HG03460 (cell line): Measurements from ENCODE around the gene CYYR1.

ENCODE experiments used
- ATAC-seq: cut with Tn5 transposase; IDR thresholded peaks from one replicate; pipeline ENCODE4 v1.9.1; 2021; ENCODE audit not compliant: unreplicated experiment

Gene CYYR1

GRCh38 chr21:26554365-26554764, 18.7 kb downstream of the CYYR1 start:
- ATAC-seq: no peak

- ATAC-seq: no peak
Observed at GRCh38 chr21:26553898-26554297, 19.2 kb downstream of the CYYR1 start.

GRCh38 chr21:26550326-26550725, 22.8 kb downstream of the CYYR1 start:
- ATAC-seq: no peak

GRCh38 chr21:26546446-26547097, 26.5 kb downstream of the CYYR1 start:
- ATAC-seq: no peak

- no peak for ATAC-seq
Observed at GRCh38 chr21:26544201-26544775, 28.8 kb downstream of the CYYR1 start.

DNA sequence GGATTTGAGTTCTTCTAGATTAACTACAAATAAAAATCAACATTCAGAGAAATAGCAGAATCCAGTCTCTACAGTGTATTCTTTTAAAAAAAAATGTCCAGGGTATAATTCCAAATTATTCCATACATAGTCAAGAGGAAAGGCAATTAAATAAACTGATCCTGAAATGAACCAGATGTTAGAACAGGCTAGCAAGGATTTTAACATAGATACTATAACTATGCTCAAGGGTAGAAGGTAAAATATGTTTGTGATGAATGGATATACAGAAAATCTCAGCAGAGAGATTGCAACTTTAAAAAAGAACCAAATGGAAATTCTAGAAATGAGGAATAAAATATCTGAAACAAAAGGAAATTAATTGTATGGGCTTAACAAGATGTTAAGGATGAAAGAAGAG, 32.4 kb downstream of the CYYR1 start:
- no peak for ATAC-seq

- no peak for ATAC-seq
Observed at GRCh38 chr21:26539566-26539965, 33.5 kb downstream of the CYYR1 start.

DNA sequence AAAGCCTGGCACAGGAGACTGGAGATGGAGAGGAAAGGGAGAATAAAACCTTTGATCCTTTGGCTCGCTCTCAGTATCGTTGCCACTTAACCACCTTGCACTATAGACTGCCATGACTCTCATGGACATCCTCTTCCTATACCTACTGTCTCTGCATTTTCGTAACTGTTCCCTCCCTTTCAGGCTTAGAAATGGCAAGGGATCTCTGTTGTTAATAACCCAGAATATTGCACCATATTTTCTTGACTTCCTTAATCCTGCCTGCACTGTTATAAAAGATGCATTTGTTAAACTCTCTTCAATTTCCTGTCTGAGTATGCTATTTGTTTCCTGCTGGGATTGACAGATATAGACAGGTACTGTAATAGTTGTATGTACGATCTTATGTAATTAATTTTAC, 38.6 kb downstream of the CYYR1 start:
- no peak for ATAC-seq

GRCh38 chr21:26532208-26532607, 40.9 kb downstream of the CYYR1 start:
- no peak for ATAC-seq

GRCh38 chr21:26529526-26529925, 43.6 kb downstream of the CYYR1 start:
- no peak for ATAC-seq

- ATAC-seq: no peak
Observed at GRCh38 chr21:26528882-26529281, 44.2 kb downstream of the CYYR1 start.

DNA sequence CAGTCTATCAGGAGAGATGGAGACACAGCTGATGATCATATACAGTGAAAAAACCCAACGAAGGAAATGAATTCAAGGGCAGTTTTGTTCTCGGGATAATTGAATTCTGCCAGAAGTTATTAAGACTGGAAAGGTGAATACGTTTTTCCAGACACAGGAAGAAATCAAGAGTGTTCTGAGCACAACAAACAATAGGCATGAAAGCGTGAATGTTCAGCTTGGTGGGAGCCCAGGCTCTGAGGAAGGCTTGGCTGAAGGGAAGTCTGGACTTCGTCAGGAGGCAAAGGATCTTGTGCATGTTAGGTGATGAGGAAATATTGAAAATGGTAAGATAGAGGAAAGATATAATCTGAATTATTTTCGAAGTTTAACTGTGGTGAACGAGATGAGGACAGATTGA, 50.4 kb downstream of the CYYR1 start:
- no peak for ATAC-seq

DNA sequence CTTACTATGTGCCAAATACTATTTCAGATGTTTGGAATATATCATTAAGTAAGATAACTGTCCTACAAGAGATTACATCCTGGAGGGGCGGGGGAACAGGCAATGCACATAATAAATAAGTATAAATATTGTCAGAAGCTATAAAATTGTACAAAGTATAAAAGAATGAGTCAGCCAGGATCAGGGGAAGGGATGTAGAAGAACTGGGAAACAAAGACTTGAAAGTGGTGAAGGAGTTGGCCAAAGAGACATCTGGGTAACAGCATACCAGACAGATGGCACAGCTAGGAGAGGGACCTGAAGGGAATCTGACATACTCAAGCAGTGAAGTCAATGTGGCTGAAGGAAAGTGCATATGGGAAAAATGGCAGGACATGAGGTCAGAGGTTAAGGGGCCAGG, 53.9 kb downstream of the CYYR1 start:
- no peak for ATAC-seq

GRCh38 chr21:26515257-26515656, 57.8 kb downstream of the CYYR1 start:
- no peak for ATAC-seq

GRCh38 chr21:26513212-26513611, 59.9 kb downstream of the CYYR1 start:
- no peak for ATAC-seq

DNA sequence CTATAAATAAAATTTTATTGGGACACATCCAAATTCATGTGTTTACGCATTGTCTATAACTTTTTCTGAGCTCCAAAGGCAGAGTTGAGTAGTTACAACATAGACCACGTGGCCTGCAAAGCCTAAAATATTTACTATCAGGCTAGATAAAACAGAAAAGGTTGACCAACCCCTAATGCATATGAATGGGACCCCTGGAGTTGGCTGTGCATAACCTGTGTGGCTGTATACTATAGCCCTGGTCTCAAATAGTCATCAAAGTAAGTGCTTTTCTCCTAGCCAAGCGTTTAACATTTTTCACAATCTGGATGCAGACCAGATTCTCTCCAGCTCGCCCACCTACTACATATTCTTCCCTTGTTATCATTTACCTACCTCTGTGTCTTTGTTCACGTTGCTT, 60.4 kb downstream of the CYYR1 start:
- no peak for ATAC-seq

DNA sequence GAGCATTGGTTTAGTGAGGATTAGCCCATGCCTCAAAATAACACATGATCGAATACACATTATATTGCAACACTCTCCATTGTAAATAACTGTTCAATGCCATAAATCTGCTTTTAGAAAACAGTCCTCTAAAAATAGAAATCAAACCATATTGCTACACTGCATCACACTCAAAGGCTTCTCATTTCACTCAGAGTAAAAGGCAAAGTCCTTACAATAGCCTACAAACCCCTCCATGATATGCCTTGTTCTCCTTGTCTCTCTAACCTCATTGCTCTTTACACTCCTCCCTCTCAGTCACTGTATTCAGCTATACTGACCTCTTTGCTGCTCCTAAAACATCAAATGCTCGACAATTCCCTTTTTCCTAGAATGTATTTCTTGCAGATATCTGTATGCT, 64.2 kb downstream of the CYYR1 start:
- ATAC-seq: no peak

- no peak for ATAC-seq
Observed at GRCh38 chr21:26506956-26507355, 66.1 kb downstream of the CYYR1 start.

DNA sequence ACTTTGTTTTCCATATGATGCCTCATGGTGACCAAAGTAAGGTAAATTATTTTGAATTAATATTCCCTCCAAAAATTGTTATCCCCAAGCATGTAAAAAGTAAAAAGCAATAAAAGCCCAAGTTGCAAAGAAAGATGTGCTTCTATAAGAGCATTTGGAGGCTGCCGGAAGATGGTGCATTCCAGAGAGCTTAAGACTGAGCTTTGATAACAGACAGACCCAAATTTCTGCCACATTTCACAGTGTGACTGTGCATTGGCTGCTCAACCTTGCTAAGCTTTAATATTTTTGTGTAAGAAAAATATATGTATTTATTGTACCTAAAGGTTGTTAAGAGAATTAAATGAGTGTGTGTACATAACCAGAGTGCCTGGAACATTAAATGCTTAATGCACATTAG, 67.9 kb downstream of the CYYR1 start:
- no peak for ATAC-seq

DNA sequence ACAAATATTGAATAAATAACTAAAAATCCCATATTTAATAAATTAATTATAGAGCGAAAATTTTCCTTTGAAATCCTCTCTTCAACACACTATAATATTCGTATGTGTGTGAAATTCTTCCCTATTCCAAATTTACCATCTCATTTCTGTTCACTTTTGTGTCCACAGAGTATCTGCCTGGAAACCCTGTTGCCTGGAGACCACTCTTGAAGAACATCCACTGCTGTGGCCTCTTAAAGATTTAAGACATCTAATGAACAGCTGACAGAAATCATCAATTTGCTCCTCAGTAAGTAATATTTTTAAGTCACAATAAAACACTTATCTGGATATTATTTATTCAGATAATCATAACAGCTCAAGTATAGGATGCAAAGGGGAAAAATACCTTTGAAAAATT, 69.7 kb downstream of the CYYR1 start:
- no peak for ATAC-seq

GRCh38 chr21:26501495-26502021, 71.5 kb downstream of the CYYR1 start:
- no peak for ATAC-seq

DNA sequence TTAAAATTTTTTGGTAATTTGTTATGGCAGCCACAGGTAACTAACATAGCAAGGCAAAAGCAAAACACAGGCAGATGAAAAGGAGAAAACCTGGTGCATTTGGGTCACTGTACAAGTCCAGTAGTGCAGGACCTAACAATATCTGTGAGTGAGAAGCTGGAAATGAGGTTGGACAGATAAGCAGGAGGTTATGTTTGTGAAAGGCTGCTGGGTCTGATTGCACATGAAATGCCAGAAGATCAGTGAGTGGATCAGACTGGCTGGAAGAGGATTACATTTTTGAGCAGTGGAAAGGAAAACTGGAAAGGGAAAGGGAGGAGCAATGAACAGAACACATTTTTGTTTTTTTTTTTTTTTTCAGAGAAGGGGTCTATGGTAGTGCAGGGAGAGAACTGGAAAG, 73.6 kb downstream of the CYYR1 start:
- ATAC-seq: no peak

- ATAC-seq: no peak
Observed at GRCh38 chr21:26495283-26495849, 77.7 kb downstream of the CYYR1 start.
